HepG2 (cell line): ENCODE results near the gene LDLR.

Source experiments
- POLR2A ChIP-seq, 2 experiments: IDR thresholded peaks; 2 replicates each; pipeline ENCODE4 v1.6.1; 2011; ENCODE audit warnings: low read depth in 2 of 2, low read length in 2 of 2, mild to moderate bottlenecking in 1 of 2, moderate library complexity in 1 of 2; ENCODE audit not compliant: insufficient read depth in 1 of 2
- YY1 ChIP-seq: IDR thresholded peaks from 2 replicates; pipeline ENCODE4 v1.6.1; 2011; ENCODE audit warnings: low read length, low read depth, moderate library complexity, mild to moderate bottlenecking; ENCODE audit not compliant: insufficient read depth, insufficient replicate concordance
- ZFX ChIP-seq: sonication (generic); formaldehyde crosslinking; IDR thresholded peaks from 2 replicates; pipeline ENCODE4 v1.4.0; 2020; ENCODE audit warnings: mild to moderate bottlenecking, low read depth, missing genetic modification reagents, moderate library complexity
- ZNF205 ChIP-seq: IDR thresholded peaks from 2 replicates; pipeline ENCODE4 v1.6.1; 2018; ENCODE audit warnings: missing biosample characterization, missing genetic modification reagents

- TF ChIP-seq ZNF205 (CRISPR knock-in tag) (no peak), POLR2A (IDR thresholded peaks at IDR 0.05; ENCODE audit: insufficient read depth in 1 of 2, low read depth in 2 of 2, low read length in 2 of 2) (no peak), ZFX (CRISPR knock-in tag) (no peak), YY1 (no peak)
Measured at GRCh38 chr19:11177592-11177991, 88.3 kb downstream of the LDLR start.
